Measurements from ENCODE around the gene PPP2R5D.

Gene PPP2R5D

DNA sequence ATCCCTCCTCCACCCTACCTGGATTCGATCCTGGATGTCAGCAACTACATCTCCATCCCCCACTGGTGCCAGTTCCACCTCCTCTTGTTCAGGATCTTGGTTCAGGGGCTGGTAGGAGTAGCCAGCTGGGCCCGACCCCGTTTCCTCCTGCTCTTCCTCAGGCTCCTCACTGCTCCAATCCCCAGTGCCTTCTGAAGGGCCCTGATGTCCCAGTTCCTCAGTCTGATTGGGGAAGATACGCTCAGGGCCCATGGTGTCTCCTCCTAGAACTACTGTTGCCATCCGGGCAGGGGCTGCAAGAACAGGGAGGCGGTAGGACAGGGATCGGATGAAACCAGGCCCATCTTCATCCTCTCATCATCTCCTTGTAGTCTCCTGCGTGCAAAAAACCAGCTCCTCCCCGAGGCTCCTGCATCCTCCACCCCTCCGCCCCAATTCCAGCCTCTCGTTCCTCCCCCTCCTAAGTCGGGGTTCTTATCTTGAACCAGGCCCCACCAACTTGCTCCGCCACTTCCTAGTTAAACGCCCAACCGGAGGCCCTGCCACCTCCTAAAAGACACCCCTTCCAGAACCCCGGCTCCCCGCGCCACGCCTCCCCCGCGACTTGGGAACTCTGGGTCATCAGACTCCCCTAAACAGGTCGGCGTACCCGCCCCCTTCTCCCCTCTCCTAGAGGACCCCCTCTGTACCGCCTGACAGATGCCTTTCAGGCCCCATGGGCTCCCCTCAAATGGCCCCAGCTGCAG, 28.9 kb downstream of the PPP2R5D start:
- no peaks in the 10 kb centered on the region for H3F3A ChIP-seq (ENCODE audit: control insufficient read depth, insufficient read depth)
- H3K79me2 ChIP-seq (ENCODE audit: control insufficient read depth, low read length), result peaks cover 50% of the 10 kb centered on the region
- H3K9me2 ChIP-seq (replicated peaks; ENCODE audit: control insufficient read depth, low read length), result no peaks in the 10 kb centered on the region
- peak overlapping the region; percentile 88 for H3K4me3 ChIP-seq (ENCODE audit: low read length)
- peaks cover 62% of the 10 kb centered on the region for H3K36me3 ChIP-seq (ENCODE audit: control insufficient read depth, low read length)
- TF ChIP-seq EZH2phosphoT487 (IDR thresholded peaks at IDR 0.05; ENCODE audit: borderline replicate concordance, low read length), result no peak
- TF ChIP-seq, protein P1, sequence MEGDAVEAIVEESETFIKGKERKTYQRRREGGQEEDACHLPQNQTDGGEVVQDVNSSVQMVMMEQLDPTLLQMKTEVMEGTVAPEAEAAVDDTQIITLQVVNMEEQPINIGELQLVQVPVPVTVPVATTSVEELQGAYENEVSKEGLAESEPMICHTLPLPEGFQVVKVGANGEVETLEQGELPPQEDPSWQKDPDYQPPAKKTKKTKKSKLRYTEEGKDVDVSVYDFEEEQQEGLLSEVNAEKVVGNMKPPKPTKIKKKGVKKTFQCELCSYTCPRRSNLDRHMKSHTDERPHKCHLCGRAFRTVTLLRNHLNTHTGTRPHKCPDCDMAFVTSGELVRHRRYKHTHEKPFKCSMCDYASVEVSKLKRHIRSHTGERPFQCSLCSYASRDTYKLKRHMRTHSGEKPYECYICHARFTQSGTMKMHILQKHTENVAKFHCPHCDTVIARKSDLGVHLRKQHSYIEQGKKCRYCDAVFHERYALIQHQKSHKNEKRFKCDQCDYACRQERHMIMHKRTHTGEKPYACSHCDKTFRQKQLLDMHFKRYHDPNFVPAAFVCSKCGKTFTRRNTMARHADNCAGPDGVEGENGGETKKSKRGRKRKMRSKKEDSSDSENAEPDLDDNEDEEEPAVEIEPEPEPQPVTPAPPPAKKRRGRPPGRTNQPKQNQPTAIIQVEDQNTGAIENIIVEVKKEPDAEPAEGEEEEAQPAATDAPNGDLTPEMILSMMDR (IDR thresholded peaks at IDR 0.05; ENCODE audit: low read depth, low read length, poor library complexity, severe bottlenecking), result no peak
- H3K4me1 ChIP-seq (ENCODE audit: control insufficient read depth, low read length), result peaks cover 36% of the 10 kb centered on the region
- peak overlapping the region; percentile 35 for H3K27ac ChIP-seq (ENCODE audit: low read depth, low read length)
- H3K27me3 ChIP-seq (ENCODE audit: control insufficient read depth, low read length), result no peaks in the 10 kb centered on the region
- peak overlapping the region; percentile 92 for H3K4me2 ChIP-seq (ENCODE audit: low read length)
- H4K20me1 ChIP-seq (ENCODE audit: control insufficient read depth, insufficient read depth, low read depth, low read length), result no peaks in the 10 kb centered on the region
- H3K9me3 ChIP-seq (ENCODE audit: control insufficient read depth, insufficient read depth, low read length), result no peaks in the 10 kb centered on the region

DNA sequence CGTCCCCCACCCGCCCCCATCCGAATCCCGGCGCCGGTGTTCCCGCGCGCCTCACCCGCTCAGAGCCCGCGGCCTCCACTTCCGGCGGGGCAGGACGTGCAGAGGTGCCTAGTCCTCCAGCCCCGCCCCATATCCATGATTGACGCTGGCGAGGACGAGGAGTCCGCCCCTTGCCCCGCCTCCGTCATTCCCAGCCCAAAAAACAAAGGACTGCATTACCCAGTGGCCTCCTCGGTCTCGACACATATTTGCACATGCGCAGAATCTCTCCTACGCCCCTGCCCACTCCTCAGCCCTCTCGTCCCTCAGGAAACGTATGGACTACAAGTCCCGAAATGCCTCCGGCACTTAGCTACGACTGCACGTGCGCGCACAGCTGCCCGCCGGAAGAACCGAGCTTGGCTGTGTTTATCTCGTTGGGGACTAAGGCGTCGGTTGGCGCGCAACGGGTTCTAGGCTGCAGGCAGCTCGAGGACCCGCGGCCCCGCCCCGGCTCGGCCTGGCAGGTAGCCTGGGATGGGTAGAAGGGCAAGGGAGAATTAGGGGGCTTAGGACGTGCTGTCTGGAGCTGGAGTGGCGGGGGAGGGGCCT, 29.6 kb downstream of the PPP2R5D start, which contains the start of the genes KLHDC3 and MEA1:
TSS of gene KLHDC3 (plus strand) at position 407 of the 591 bp plus-strand sequence. CDS start 2,944 bp downstream, outside the sequence.
TSS of gene MEA1 (minus strand) at position 104 of the 591 bp plus-strand sequence. CDS start 133 bp downstream, outside the sequence.
- Histone ChIP-seq H3K79me2 (ENCODE audit: control insufficient read depth, low read length) (peaks cover 50% of the 10 kb centered on the region), H3K27ac (ENCODE audit: low read depth, low read length) (peak within 1 kb of the TSS; percentile 37), H3K9me3 (ENCODE audit: control insufficient read depth, insufficient read depth, low read length) (no peaks in the 10 kb centered on the region), H3K4me1 (ENCODE audit: control insufficient read depth, low read length) (peaks cover 32% of the 10 kb centered on the region), H3K4me3 (ENCODE audit: low read length) (peak within 1 kb of the TSS; percentile 90), H3F3A (ENCODE audit: control insufficient read depth, insufficient read depth) (peaks cover 2% of the 10 kb centered on the region; the same call in 1 of the 2 replicates), H4K20me1 (ENCODE audit: control insufficient read depth, insufficient read depth, low read depth, low read length) (no peaks in the 10 kb centered on the region), H3K27me3 (ENCODE audit: control insufficient read depth, low read length) (no peaks in the 10 kb centered on the region), H3K9me2 (replicated peaks; ENCODE audit: control insufficient read depth, low read length) (no peaks in the 10 kb centered on the region), H3K4me2 (ENCODE audit: low read length) (peak within 1 kb of the TSS; percentile 92), H3K36me3 (ENCODE audit: control insufficient read depth, low read length) (peaks cover 62% of the 10 kb centered on the region)
- TF ChIP-seq EZH2phosphoT487 (IDR thresholded peaks at IDR 0.05; ENCODE audit: borderline replicate concordance, low read length), result no peak
- TF ChIP-seq, protein P1 (IDR thresholded peaks at IDR 0.05; ENCODE audit: low read depth, low read length, poor library complexity, severe bottlenecking), result no peak

DNA sequence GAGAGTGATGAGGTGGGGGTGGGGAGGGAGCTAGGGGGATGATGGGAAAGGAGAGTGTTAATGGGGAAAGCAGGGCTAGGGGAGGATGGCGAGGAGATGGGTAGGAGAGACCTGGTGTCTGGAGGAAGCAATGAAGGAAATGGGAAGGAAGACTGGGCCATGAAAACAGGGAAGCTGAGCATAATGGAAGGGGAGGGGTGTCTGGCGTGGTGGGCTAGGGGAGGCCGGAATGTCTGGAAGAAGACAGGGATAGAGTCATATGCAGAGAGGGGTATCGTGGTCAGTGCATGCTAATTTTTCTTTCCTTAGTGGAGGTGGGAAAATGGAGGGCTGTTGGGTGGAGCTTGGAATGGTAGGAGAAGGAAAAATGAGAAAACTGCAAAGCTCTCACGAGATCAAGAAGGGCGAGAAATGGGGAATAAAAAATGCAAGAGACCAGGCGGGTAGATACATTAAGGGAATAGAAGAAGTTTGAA, 30.1 kb downstream of the PPP2R5D start:
- H3K9me3 ChIP-seq (ENCODE audit: control insufficient read depth, insufficient read depth, low read length), result no peaks in the 10 kb centered on the region
- H3K4me3 ChIP-seq (ENCODE audit: low read length), result peak overlapping the region; percentile 90
- H3K27ac ChIP-seq (ENCODE audit: low read depth, low read length), result peak overlapping the region; percentile 37
- peaks cover 50% of the 10 kb centered on the region for H3K79me2 ChIP-seq (ENCODE audit: control insufficient read depth, low read length)
- H3K4me2 ChIP-seq (ENCODE audit: low read length), result peak overlapping the region; percentile 81
- peaks cover 62% of the 10 kb centered on the region for H3K36me3 ChIP-seq (ENCODE audit: control insufficient read depth, low read length)
- H3F3A ChIP-seq (ENCODE audit: control insufficient read depth, insufficient read depth), result peaks cover 7% of the 10 kb centered on the region
- TF ChIP-seq, protein P1 (IDR thresholded peaks at IDR 0.05; ENCODE audit: low read depth, low read length, poor library complexity, severe bottlenecking), result no peak
- TF ChIP-seq EZH2phosphoT487 (IDR thresholded peaks at IDR 0.05; ENCODE audit: borderline replicate concordance, low read length), result no peak
- H3K4me1 ChIP-seq (ENCODE audit: control insufficient read depth, low read length), result peaks cover 32% of the 10 kb centered on the region
- H4K20me1 ChIP-seq (ENCODE audit: control insufficient read depth, insufficient read depth, low read depth, low read length), result no peaks in the 10 kb centered on the region
- no peaks in the 10 kb centered on the region for H3K27me3 ChIP-seq (ENCODE audit: control insufficient read depth, low read length)
- no peaks in the 10 kb centered on the region for H3K9me2 ChIP-seq (replicated peaks; ENCODE audit: control insufficient read depth, low read length)

Measured in DOHH2 (cell line).